ENCODE results near the gene CAMTA1.

GRCh38 chr1:7395251-7395650 lies 610.0 kb downstream of the CAMTA1 start:
- no peak for TF ChIP-seq PPARA (CRISPR knock-in tag; IDR thresholded peaks at IDR 0.05; ENCODE audit: borderline replicate concordance)
- no peak for TF ChIP-seq ESRRG (CRISPR knock-in tag; IDR thresholded peaks at IDR 0.05)
- TF ChIP-seq, protein P1, sequence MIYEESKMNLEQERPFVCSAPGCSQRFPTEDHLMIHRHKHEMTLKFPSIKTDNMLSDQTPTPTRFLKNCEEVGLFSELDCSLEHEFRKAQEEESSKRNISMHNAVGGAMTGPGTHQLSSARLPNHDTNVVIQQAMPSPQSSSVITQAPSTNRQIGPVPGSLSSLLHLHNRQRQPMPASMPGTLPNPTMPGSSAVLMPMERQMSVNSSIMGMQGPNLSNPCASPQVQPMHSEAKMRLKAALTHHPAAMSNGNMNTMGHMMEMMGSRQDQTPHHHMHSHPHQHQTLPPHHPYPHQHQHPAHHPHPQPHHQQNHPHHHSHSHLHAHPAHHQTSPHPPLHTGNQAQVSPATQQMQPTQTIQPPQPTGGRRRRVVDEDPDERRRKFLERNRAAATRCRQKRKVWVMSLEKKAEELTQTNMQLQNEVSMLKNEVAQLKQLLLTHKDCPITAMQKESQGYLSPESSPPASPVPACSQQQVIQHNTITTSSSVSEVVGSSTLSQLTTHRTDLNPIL (CRISPR knock-in tag; IDR thresholded peaks at IDR 0.05; ENCODE audit: low read depth): no peak
- no peak for TF ChIP-seq GLIS3 (CRISPR knock-in tag; IDR thresholded peaks at IDR 0.05)
- TF ChIP-seq, protein P2, sequence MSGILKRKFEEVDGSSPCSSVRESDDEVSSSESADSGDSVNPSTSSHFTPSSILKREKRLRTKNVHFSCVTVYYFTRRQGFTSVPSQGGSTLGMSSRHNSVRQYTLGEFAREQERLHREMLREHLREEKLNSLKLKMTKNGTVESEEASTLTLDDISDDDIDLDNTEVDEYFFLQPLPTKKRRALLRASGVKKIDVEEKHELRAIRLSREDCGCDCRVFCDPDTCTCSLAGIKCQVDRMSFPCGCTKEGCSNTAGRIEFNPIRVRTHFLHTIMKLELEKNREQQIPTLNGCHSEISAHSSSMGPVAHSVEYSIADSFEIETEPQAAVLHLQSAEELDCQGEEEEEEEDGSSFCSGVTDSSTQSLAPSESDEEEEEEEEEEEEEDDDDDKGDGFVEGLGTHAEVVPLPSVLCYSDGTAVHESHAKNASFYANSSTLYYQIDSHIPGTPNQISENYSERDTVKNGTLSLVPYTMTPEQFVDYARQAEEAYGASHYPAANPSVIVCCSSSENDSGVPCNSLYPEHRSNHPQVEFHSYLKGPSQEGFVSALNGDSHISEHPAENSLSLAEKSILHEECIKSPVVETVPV (CRISPR knock-in tag; IDR thresholded peaks at IDR 0.05): no peak
